Activated CD8-positive, alpha-beta T cell treated with anti-CD3 and anti-CD28 coated beads for 36 hours (primary cell): ENCODE results near the gene GADD45B. TPM values are rescaled to one million over a fixed set of nuclear protein-coding genes. Genes with fewer than 3 reads are reported as not detected.

Experiments
- ATAC-seq: fragments of 200-7000 bp; cut with Tn5 transposase; one replicate; pipeline ENCODE4 v1.10.0; 2021; ENCODE audit warnings: mild to moderate bottlenecking, moderate library complexity
- CTCF ChIA-PET: fragments of 350-600 bp; sonication (Branson Sonifier 250); formaldehyde crosslinking; loops from one replicate; lab custom pipeline; 2021; ENCODE audit warnings: antibody characterized with exemption; lab: Charles Lee
- POLR2A ChIA-PET: fragments of 350-600 bp; sonication (Branson Sonifier 250); formaldehyde crosslinking; loops from one replicate; lab custom pipeline; 2021; ENCODE audit warnings: antibody characterized with exemption; lab: Charles Lee
- DNase-seq: peaks from one replicate; pipeline ENCODE4 v3.0.0-alpha.2; 2020
- H3K27ac Mint-ChIP-seq: one replicate; pipeline ENCODE4 v1.8.0; 2021; ENCODE audit warnings: mild to moderate bottlenecking, mixed read lengths
- H3K27me3 Mint-ChIP-seq: one replicate; pipeline ENCODE4 v1.8.0; 2021; ENCODE audit warnings: mixed read lengths
- H3K36me3 Mint-ChIP-seq: one replicate; pipeline ENCODE4 v1.8.0; 2021; ENCODE audit warnings: low read depth, mixed read lengths
- H3K4me1 Mint-ChIP-seq: one replicate; pipeline ENCODE4 v1.8.0; 2021; ENCODE audit warnings: low read depth, mixed read lengths
- H3K4me3 Mint-ChIP-seq: one replicate; pipeline ENCODE4 v1.8.0; 2021; ENCODE audit warnings: mild to moderate bottlenecking, moderate library complexity, mixed read lengths
- H3K9me3 Mint-ChIP-seq: one replicate; pipeline ENCODE4 v1.8.0; 2021; ENCODE audit warnings: mixed read lengths
- intact Hi-C: fragments of 100-400 bp; cut with micrococcal nuclease; formaldehyde crosslinking; loops from one replicate; pipeline ENCODE4 v1.10.0; 2022
- total RNA-seq, 2 experiments: library from RNA; stranded (reverse); gene quantifications; one replicate each; pipeline ENCODE4 v1.2.3, GENCODE V29; 2021
- TF ChIP-seq, protein P1 (sequence below): fragments of 200-600 bp; IDR thresholded peaks from one replicate; pipeline ENCODE4 v1.8.0; 2022; ENCODE audit warnings: antibody characterized with exemption, mild to moderate bottlenecking

GADD45B gene
- total RNA-seq, 2 experiments from 2014 or later = 98.3 to 102 TPM

DNA sequence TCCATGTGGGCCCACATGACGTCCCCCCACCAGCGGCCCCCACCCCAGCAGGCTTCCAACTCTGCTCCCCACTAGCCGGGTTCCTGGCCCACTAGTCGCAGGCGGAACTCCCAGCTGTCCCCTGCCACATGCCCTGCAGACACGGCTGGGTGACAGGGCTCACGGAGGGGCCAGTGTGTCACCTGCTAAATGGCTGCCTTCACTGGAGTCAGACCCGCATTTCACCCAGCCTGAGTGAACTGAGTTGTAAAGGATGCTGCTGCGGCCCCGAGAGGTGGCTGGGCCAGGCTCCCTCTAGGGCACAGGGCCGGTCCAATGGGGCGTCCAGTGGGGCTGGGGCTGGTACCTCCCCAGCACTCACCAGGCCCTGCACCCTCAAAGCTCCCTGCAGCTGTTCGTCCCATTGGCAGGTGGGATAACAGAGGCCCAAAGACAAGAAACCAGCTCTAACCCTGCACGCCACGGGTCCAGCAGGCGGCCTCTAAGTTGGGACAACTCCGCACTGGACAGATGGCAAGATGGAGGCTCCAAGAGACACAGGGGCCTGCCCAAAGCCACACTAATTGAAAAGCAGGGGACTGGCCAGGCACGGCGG is 22.4 kb upstream of the GADD45B start:
- Mint-ChIP-seq H3K4me1 (peaks cover 30% of the 10 kb centered on the region), H3K4me3 (no peak overlapping the region), H3K9me3 (no peaks in the 10 kb centered on the region), H3K36me3 (peaks cover 17% of the 10 kb centered on the region), H3K27me3 (no peaks in the 10 kb centered on the region), H3K27ac (no peak overlapping the region)
- ChIA-PET POLR2A (interaction anchor here (0.6 to 1.9 kb wide), 6 partner anchors 9 to 170 kb away, joined by 3 to 8 read pairs (median 4); partner anchors contain the start of gene TIMM13), CTCF (interaction anchor here (1.4 kb wide), 1 partner anchor 158 kb away, joined by 4 read pairs; no protein-coding TSS in a partner anchor)
- TF ChIP-seq, protein P1, sequence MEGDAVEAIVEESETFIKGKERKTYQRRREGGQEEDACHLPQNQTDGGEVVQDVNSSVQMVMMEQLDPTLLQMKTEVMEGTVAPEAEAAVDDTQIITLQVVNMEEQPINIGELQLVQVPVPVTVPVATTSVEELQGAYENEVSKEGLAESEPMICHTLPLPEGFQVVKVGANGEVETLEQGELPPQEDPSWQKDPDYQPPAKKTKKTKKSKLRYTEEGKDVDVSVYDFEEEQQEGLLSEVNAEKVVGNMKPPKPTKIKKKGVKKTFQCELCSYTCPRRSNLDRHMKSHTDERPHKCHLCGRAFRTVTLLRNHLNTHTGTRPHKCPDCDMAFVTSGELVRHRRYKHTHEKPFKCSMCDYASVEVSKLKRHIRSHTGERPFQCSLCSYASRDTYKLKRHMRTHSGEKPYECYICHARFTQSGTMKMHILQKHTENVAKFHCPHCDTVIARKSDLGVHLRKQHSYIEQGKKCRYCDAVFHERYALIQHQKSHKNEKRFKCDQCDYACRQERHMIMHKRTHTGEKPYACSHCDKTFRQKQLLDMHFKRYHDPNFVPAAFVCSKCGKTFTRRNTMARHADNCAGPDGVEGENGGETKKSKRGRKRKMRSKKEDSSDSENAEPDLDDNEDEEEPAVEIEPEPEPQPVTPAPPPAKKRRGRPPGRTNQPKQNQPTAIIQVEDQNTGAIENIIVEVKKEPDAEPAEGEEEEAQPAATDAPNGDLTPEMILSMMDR = no peak
- ATAC-seq = no peak
- DNase-seq = no peak
- intact Hi-C loops = no loop called here

DNA sequence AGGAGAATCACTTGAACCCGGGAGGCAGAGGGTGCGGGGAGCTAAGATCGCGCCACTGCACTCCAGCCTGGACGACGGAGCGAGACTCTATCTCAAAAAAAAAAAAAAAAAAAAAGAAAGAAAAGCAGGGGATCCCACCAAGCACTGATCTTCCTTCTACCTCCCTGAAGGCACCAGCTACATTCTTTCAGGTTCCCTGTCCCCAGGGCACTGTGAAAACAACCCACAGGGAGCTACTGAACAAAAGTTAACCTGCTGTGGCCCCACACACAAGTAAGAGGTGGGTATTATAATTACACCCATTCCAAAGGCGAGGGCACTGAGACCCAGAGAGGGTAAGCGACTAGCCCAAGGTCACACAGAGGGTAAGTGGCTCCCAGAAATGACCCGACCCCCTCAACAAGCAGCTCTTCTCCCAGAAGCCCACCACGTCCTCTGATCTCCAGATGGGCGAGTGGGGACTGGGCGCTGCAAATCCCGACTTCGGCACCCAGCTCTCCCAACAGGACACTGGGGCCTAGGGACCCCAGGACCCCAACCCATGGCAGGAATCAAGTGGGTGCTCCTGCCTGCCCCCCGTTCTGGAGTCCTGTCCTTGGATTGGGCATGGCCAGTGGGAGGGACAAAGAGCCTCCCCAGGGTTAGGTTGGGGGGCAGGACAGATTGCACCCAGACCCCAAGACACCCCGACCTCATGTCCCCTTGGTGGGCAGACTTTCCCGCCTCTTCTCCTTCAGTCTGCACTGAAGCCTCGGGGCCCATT is 21.5 kb upstream of the GADD45B start:
- DNase-seq (no peak), ATAC-seq (no peak)
- intact Hi-C loops = no loop called here
- TF ChIP-seq, protein P1 = no peak
- H3K27ac Mint-ChIP-seq = peak overlapping the region; percentile 4
- POLR2A ChIA-PET = interaction anchor here (0.6 to 2.7 kb wide), 9 partner anchors 10 to 171 kb away, joined by 3 to 10 read pairs (median 3); partner anchors contain the start of gene TIMM13
- H3K9me3 Mint-ChIP-seq = no peaks in the 10 kb centered on the region
- peaks cover 29% of the 10 kb centered on the region for H3K4me1 Mint-ChIP-seq
- H3K36me3 Mint-ChIP-seq = peaks cover 16% of the 10 kb centered on the region
- H3K27me3 Mint-ChIP-seq = no peaks in the 10 kb centered on the region
- peak overlapping the region; percentile 82 for H3K4me3 Mint-ChIP-seq
- CTCF ChIA-PET = interaction anchor here (1.4 kb wide), 1 partner anchor 157 kb away, joined by 4 read pairs; no protein-coding TSS in a partner anchor

DNA sequence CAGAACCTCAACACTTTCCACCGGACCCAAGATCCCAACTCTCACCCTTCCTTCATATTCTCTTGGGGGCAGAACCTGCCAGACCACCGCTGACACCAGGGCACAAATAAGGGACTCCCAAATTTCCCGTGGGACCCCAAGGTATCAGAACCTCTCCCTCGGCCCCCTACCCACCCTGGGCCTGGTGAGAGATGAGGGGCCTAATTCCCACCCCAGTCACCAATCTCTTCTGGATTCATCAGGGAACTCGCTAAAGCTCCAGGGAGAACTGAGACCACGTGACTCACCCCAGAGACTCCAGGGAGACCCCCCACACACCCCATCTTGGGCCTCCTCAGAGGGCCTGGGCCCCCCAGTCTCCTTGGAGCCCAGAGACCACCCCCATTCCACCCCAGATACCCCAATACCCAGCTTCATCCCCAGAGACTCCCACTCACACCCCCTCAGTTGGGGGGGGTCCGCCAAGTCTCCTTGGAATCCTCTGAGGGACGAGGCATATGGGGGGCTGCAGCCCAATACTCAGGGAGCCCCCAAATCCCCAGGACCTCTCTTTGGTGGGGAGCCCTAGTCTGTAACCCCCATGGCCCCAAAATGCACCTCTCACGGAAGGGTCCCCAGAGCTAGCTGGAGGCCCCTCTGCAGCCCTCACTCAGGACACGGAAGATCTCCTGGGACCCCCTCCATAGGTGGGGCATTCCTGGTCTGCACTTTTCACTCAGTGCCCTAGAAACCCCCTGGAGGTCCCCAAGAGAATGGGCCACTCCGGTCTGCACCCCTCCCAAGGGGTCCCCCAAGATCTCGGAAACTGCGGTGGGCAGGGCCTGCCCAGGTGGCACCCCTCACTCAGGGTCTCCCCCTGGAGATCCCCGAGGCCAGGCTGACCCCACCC is 20.7 kb upstream of the GADD45B start:
- CTCF ChIA-PET = interaction anchor here (1.4 to 2.2 kb wide), 2 partner anchors 156 kb away, joined by 4 to 6 read pairs; no protein-coding TSS in a partner anchor
- Mint-ChIP-seq H3K27me3 (no peaks in the 10 kb centered on the region), H3K4me1 (peaks cover 27% of the 10 kb centered on the region), H3K4me3 (peak overlapping the region; percentile 82), H3K27ac (peak overlapping the region; percentile 57), H3K36me3 (peaks cover 14% of the 10 kb centered on the region), H3K9me3 (no peaks in the 10 kb centered on the region)
- no peak for DNase-seq
- intact Hi-C loops = no loop called here
- TF ChIP-seq, protein P1 = no peak
- no peak for ATAC-seq
- POLR2A ChIA-PET = interaction anchor here (0.6 to 2.8 kb wide), 9 partner anchors 7 to 166 kb away, joined by 3 to 11 read pairs (median 4); partner anchors contain the start of genes GADD45B and TIMM13

DNA sequence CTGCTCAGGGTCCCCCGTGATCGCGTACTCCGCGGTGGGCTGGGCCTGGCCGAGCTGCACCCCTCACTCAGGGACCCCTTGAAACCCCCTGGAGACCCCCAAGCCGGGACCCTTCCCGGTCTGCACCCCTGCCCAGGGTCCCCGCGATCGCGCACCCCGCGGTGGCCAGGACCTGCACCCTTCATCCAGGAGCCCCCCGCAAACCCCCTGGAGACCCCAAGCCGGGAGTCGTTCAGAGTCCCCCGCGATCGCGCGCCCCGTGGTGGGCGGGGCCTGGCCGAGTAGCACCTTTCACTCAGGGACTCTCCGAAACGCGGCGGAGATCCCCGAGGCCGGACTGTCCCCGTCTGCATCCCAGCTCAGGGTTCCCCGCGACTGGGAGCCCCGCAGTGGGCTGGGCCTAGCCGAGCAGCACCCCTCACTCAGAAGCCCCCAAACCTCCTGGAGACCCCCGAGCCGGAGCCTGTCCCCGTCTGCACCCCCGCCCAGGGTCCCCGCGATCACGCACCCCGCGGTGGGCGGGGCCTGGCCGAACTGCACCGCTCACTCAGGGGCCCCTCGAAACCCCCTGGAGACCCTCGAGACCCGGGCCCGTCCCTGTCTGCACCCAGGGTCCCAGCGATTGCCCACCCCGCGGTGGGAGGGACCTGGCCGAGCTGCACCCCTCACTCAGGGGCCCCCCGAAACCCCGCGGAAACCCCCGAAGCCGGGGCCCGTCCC is 19.9 kb upstream of the GADD45B start:
- peak overlapping the region; percentile 82 for H3K4me3 Mint-ChIP-seq
- H3K27me3 Mint-ChIP-seq = no peaks in the 10 kb centered on the region
- H3K27ac Mint-ChIP-seq = peak overlapping the region; percentile 91
- ChIA-PET CTCF (interaction anchor here (0.7 to 2.2 kb wide), 3 partner anchors 155 to 194 kb away, joined by 3 to 6 read pairs (median 6); no protein-coding TSS in a partner anchor), POLR2A (interaction anchor here (0.6 to 2.8 kb wide), 15 partner anchors 8 to 185 kb away, joined by 3 to 13 read pairs (median 4); partner anchors contain the start of genes GADD45B and TIMM13)
- peaks cover 25% of the 10 kb centered on the region for H3K4me1 Mint-ChIP-seq
- ATAC-seq (peak; percentile 50), DNase-seq (peak; percentile 69)
- no peaks in the 10 kb centered on the region for H3K9me3 Mint-ChIP-seq
- intact Hi-C loops = no loop called here
- TF ChIP-seq, protein P1 = no peak
- H3K36me3 Mint-ChIP-seq = peaks cover 13% of the 10 kb centered on the region
